Neural cell (in vitro differentiated cells): ENCODE measurements around the gene GMPR. TPM values are rescaled to one million over a fixed set of nuclear protein-coding genes. Genes with fewer than 3 reads are reported as not detected.

Source experiments
- H2AFZ ChIP-seq: fragments of 200-600, 300-800 bp; sonication (generic), shearing (Covaris generic); 2 replicates; pipeline ENCODE4 v1.6.0; 2014; ENCODE audit warnings: low read depth, mild to moderate bottlenecking, antibody characterized with exemption, low read length, moderate library complexity
- H3F3A ChIP-seq: fragments of 200-600 bp; shearing (Covaris generic); 2 replicates; pipeline ENCODE4 v1.6.1; 2016; ENCODE audit warnings: mild to moderate bottlenecking, moderate library complexity, mixed read lengths, antibody characterized with exemption, low read length; ENCODE audit not compliant: insufficient read depth, poor library complexity, severe bottlenecking
- H3K27ac ChIP-seq: fragments of 200-600, 300-800 bp; sonication (generic), shearing (Covaris generic); 2 replicates; pipeline ENCODE4 v1.5.1; 2014; ENCODE audit warnings: mild to moderate bottlenecking, low read length, moderate library complexity
- H3K27me3 ChIP-seq: fragments of 300-800, 200-600 bp; sonication (generic), shearing (Covaris generic); 2 replicates; pipeline ENCODE4 v1.6.0; 2014; ENCODE audit warnings: mild to moderate bottlenecking, low read depth, low read length, moderate library complexity; ENCODE audit not compliant: insufficient read depth
- H3K36me3 ChIP-seq: fragments of 300-800, 200-600 bp; sonication (generic), shearing (Covaris generic); 2 replicates; pipeline ENCODE4 v1.5.1; 2014; ENCODE audit warnings: mild to moderate bottlenecking, antibody characterized with exemption, low read length, moderate library complexity; ENCODE audit not compliant: insufficient read depth
- H3K4me2 ChIP-seq: fragments of 300-800, 200-600 bp; sonication (generic), shearing (Covaris generic); 2 replicates; pipeline ENCODE4 v1.6.0; 2014; ENCODE audit warnings: mild to moderate bottlenecking, low read length
- H3K4me3 ChIP-seq: fragments of 300-800, 200-600 bp; sonication (generic), shearing (Covaris generic); 2 replicates; pipeline ENCODE4 v1.5.1; 2014; ENCODE audit warnings: mild to moderate bottlenecking, low read length, moderate library complexity
- H3K79me2 ChIP-seq: fragments of 200-600 bp; shearing (Covaris generic); replicated peaks from 2 replicates; pipeline ENCODE4 v1.6.0; 2014; ENCODE audit warnings: mild to moderate bottlenecking, low read length, moderate library complexity; ENCODE audit not compliant: insufficient read depth
- H3K9ac ChIP-seq: fragments of 300-800, 200-600 bp; sonication (generic), shearing (Covaris generic); 2 replicates; pipeline ENCODE4 v1.6.1; 2016; ENCODE audit warnings: mild to moderate bottlenecking, low read length, mixed read lengths
- H3K9me2 ChIP-seq: fragments of 200-600 bp; shearing (Covaris generic); 2 replicates; pipeline ENCODE4 v1.6.1; 2016; ENCODE audit warnings: mild to moderate bottlenecking, low read length, mixed read lengths; ENCODE audit not compliant: insufficient read depth
- H3K9me3 ChIP-seq: fragments of 200-600, 300-800 bp; sonication (generic), shearing (Covaris generic); 2 replicates; pipeline ENCODE4 v1.6.1; 2016; ENCODE audit warnings: mild to moderate bottlenecking, mixed run types, low read length, moderate library complexity, mixed read lengths
- H4K20me1 ChIP-seq: fragments of 200-600 bp; shearing (Covaris generic); 2 replicates; pipeline ENCODE4 v1.6.1; 2016; ENCODE audit warnings: mild to moderate bottlenecking, mixed run types; ENCODE audit not compliant: insufficient read depth
- CTCF ChIP-seq: fragments of 450-650 bp; IDR thresholded peaks from 2 replicates; pipeline ENCODE4 v1.5.1; 2014; ENCODE audit warnings: antibody characterized with exemption, mild to moderate bottlenecking, moderate library complexity; ENCODE audit not compliant: poor library complexity, severe bottlenecking
- EP300 ChIP-seq: fragments of 450-650 bp; conservative IDR thresholded peaks from 2 replicates; pipeline ENCODE4 v1.6.1; 2014; ENCODE audit warnings: antibody characterized with exemption, mild to moderate bottlenecking, moderate library complexity; ENCODE audit not compliant: poor library complexity, severe bottlenecking
- EZH2 ChIP-seq: fragments of 200-600, 300-800 bp; shearing (Covaris generic), sonication (generic); IDR thresholded peaks from 2 replicates; pipeline ENCODE4 v1.6.1; 2014; ENCODE audit warnings: antibody characterized with exemption, low read length, borderline replicate concordance, mild to moderate bottlenecking; ENCODE audit not compliant: insufficient read depth, poor library complexity, severe bottlenecking
- MXI1 ChIP-seq: fragments of 450-650 bp; conservative IDR thresholded peaks from 2 replicates; pipeline ENCODE4 v1.6.1; 2014; ENCODE audit warnings: antibody characterized with exemption, mild to moderate bottlenecking; ENCODE audit not compliant: poor library complexity, severe bottlenecking
- POLR2AphosphoS5 ChIP-seq: IDR thresholded peaks from 2 replicates; pipeline ENCODE4 v1.6.1; 2012
- RAD21 ChIP-seq: fragments of 450-650 bp; conservative IDR thresholded peaks from 2 replicates; pipeline ENCODE4 v1.6.1; 2014; ENCODE audit warnings: antibody characterized with exemption, mild to moderate bottlenecking, moderate library complexity
- SMC3 ChIP-seq: fragments of 450-650 bp; conservative IDR thresholded peaks from 2 replicates; pipeline ENCODE4 v1.6.1; 2014; ENCODE audit warnings: antibody characterized with exemption, mild to moderate bottlenecking, moderate library complexity; ENCODE audit not compliant: poor library complexity
- TAF1 ChIP-seq: IDR thresholded peaks from 2 replicates; pipeline ENCODE4 v1.6.1; 2012; ENCODE audit warnings: low read depth
- polyA plus RNA-seq: library from polyadenylated mRNA; depleted of rRNA; stranded (reverse); fragments of >200 nt; gene quantifications from 2 replicates; pipeline ENCODE4 v1.2.3, GENCODE V29; 2014
- TF ChIP-seq, protein P1 (sequence below): IDR thresholded peaks from 2 replicates; pipeline ENCODE4 v1.6.1; 2012; ENCODE audit warnings: borderline replicate concordance

Gene GMPR
- polyA plus RNA-seq, 1 donor from 2014 or later, result not detected

DNA sequence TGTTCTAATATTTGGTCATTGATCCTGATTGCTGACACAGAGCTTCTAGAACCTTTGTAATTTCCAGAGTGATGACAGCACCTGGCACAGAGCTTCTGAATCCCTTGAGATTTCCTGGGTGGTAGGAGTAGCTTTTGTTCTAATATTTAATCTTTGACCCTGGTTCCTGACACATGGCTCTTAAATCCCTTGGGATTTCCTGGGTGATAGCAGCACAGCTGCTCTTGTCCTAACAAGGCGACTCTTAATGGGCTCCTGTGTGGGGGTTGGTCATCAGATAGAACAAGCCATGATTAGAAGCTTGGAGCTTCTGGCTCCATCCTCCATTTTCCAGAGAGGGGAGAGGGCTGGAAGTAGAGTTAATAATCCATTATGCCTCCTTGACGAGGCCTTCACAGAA is 18.4 kb downstream of the GMPR start:
- TF ChIP-seq MXI1, result no peak
- no peak for TF ChIP-seq EZH2
- TF ChIP-seq, protein P1, sequence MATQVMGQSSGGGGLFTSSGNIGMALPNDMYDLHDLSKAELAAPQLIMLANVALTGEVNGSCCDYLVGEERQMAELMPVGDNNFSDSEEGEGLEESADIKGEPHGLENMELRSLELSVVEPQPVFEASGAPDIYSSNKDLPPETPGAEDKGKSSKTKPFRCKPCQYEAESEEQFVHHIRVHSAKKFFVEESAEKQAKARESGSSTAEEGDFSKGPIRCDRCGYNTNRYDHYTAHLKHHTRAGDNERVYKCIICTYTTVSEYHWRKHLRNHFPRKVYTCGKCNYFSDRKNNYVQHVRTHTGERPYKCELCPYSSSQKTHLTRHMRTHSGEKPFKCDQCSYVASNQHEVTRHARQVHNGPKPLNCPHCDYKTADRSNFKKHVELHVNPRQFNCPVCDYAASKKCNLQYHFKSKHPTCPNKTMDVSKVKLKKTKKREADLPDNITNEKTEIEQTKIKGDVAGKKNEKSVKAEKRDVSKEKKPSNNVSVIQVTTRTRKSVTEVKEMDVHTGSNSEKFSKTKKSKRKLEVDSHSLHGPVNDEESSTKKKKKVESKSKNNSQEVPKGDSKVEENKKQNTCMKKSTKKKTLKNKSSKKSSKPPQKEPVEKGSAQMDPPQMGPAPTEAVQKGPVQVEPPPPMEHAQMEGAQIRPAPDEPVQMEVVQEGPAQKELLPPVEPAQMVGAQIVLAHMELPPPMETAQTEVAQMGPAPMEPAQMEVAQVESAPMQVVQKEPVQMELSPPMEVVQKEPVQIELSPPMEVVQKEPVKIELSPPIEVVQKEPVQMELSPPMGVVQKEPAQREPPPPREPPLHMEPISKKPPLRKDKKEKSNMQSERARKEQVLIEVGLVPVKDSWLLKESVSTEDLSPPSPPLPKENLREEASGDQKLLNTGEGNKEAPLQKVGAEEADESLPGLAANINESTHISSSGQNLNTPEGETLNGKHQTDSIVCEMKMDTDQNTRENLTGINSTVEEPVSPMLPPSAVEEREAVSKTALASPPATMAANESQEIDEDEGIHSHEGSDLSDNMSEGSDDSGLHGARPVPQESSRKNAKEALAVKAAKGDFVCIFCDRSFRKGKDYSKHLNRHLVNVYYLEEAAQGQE, result no peak
- no peak for TF ChIP-seq RAD21
- TF ChIP-seq SMC3, result no peak
- no peak for TF ChIP-seq POLR2AphosphoS5
- TF ChIP-seq TAF1, result no peak
- no peak for TF ChIP-seq EP300
- TF ChIP-seq CTCF, result no peak
- Histone ChIP-seq H2AFZ (no peak overlapping the region), H3K27me3 (no peaks in the 10 kb centered on the region), H3K79me2 (no peaks in the 10 kb centered on the region), H3K36me3 (no peaks in the 10 kb centered on the region), H3F3A (no peaks in the 10 kb centered on the region), H3K9me2 (no peaks in the 10 kb centered on the region), H3K4me3 (no peak overlapping the region), H3K9ac (no peak overlapping the region), H3K27ac (no peak overlapping the region), H4K20me1 (no peaks in the 10 kb centered on the region), H3K9me3 (no peaks in the 10 kb centered on the region), H3K4me2 (no peak overlapping the region)

DNA sequence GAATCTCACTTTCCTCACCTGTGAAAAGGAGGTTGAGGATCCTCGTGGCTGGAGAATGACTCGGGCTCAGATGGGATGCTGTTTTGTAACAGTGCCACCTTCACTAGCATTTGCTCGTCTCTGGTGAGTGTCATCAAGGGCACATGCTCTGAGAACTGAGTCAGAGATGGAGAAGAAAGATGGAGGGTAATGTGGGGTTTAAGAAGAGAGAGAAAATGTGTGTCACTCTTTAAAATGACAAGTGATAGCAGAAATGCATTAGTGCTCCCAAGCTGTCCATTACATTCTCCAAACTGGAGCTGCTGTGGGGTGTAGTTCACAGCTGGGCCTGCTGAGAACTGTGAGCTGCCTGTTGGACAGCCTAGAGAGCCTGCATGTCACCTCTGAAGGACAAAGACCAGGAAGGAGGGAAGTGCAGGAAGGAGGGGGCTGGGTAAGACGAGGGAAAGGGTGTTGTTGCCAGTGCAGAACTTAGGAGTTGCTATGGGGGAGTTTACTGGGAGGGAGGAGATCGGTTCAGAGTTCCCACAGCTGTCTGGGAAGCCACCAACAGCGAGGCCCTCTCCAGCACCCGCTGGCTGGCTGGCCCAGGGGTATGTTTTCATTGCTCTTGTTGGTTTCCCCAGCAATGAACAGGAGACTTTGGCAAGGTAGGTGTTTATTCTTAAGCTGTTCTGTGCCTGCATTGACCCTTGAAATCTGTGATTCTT is 19.8 kb downstream of the GMPR start:
- Histone ChIP-seq H3K36me3 (no peaks in the 10 kb centered on the region), H3K9ac (no peak overlapping the region), H3K27ac (no peak overlapping the region), H3F3A (no peaks in the 10 kb centered on the region), H3K27me3 (no peaks in the 10 kb centered on the region), H3K9me2 (no peaks in the 10 kb centered on the region), H4K20me1 (no peaks in the 10 kb centered on the region), H3K9me3 (no peaks in the 10 kb centered on the region), H2AFZ (no peak overlapping the region), H3K4me2 (no peak overlapping the region), H3K79me2 (no peaks in the 10 kb centered on the region), H3K4me3 (no peak overlapping the region)
- TF ChIP-seq MXI1 (no peak), EP300 (no peak), EZH2 (no peak), POLR2AphosphoS5 (no peak), SMC3 (no peak), CTCF (no peak), TAF1 (no peak), RAD21 (no peak)
- TF ChIP-seq, protein P1, result no peak
